Dedifferentiated amniotic fluid mesenchymal stem cell (primary cell): ENCODE measurements around the gene SEPTIN7.

Experiments used
- DNase-seq: peaks from one replicate; pipeline ENCODE4 v3.0.0-alpha.2; 2016; ENCODE audit errors: extremely low spot score

Gene SEPTIN7

GRCh38 chr7:35787925-35788324, 12.9 kb upstream of the SEPTIN7 start:
- no peak for DNase-seq

GRCh38 chr7:35792472-35792871, 8.4 kb upstream of the SEPTIN7 start:
- no peak for DNase-seq

GRCh38 chr7:35792873-35793489, 7.9 kb upstream of the SEPTIN7 start:
- peak; percentile 22 for DNase-seq

- no peak for DNase-seq
These were observed 3.5 kb upstream of the SEPTIN7 start for GRCh38 chr7:35797311-35797710.

GRCh38 chr7:35799846-35800717, 775 bp upstream of the SEPTIN7 start:
- DNase-seq: peak; percentile 76

GRCh38 chr7:35801392-35802101, 690 bp downstream of the SEPTIN7 start:
- DNase-seq: peak; percentile 69

- DNase-seq: no peak
These were observed 1.2 kb downstream of the SEPTIN7 start for GRCh38 chr7:35802102-35802466.

- DNase-seq: no peak
These were observed 1.8 kb downstream of the SEPTIN7 start for GRCh38 chr7:35802649-35803048.

GRCh38 chr7:35804231-35804970, 3.5 kb downstream of the SEPTIN7 start:
- DNase-seq: no peak

- no peak for DNase-seq
These were observed 5.0 kb downstream of the SEPTIN7 start for GRCh38 chr7:35805876-35806275.

- DNase-seq: no peak
These were observed 15.7 kb downstream of the SEPTIN7 start for GRCh38 chr7:35816514-35816913.

- DNase-seq: no peak
These were observed 16.3 kb downstream of the SEPTIN7 start for GRCh38 chr7:35817181-35817580.

- no peak for DNase-seq
These were observed 17.1 kb downstream of the SEPTIN7 start for GRCh38 chr7:35817930-35818329.

GRCh38 chr7:35818513-35818912, 17.7 kb downstream of the SEPTIN7 start:
- DNase-seq: no peak

GRCh38 chr7:35819310-35819709, 18.5 kb downstream of the SEPTIN7 start:
- DNase-seq: no peak

GRCh38 chr7:35819954-35820703, 19.3 kb downstream of the SEPTIN7 start:
- no peak for DNase-seq

- DNase-seq: no peak
These were observed 20.0 kb downstream of the SEPTIN7 start for GRCh38 chr7:35820858-35821257.

- DNase-seq: no peak
These were observed 22.6 kb downstream of the SEPTIN7 start for GRCh38 chr7:35823440-35823839.

GRCh38 chr7:35825974-35826373, 25.1 kb downstream of the SEPTIN7 start:
- DNase-seq: no peak

GRCh38 chr7:35826751-35827150, 25.9 kb downstream of the SEPTIN7 start:
- no peak for DNase-seq

GRCh38 chr7:35828817-35829216, 28.0 kb downstream of the SEPTIN7 start:
- no peak for DNase-seq
